Fibroblast of the aortic adventitia (primary cell): ENCODE results near the gene TEKT2. TPM values are rescaled to one million over a fixed set of nuclear protein-coding genes. Genes with fewer than 3 reads are reported as not detected.
A peak's percentile ranks its signal among the peaks of the same experiment; 100 is the strongest.

ENCODE experiments used
- DNase-seq: peaks from one replicate; pipeline ENCODE4 v3.0.0-alpha.2; 2010; ENCODE audit warnings: low read depth
- H3K4me3 ChIP-seq: 2 replicates; pipeline ENCODE4 v1.5.1; 2011; ENCODE audit warnings: low read depth, mild to moderate bottlenecking, control low read depth, low read length, moderate library complexity
- CTCF ChIP-seq: IDR thresholded peaks from 2 replicates; pipeline ENCODE4 v1.5.1; 2011; ENCODE audit warnings: mild to moderate bottlenecking, low read length, control low read depth, inconsistent platforms; ENCODE audit not compliant: insufficient read depth
- total RNA-seq: library from RNA; depleted of rRNA; stranded (reverse); fragments of >200 nt; gene quantifications from 2 replicates; pipeline ENCODE4 v1.2.3, GENCODE V29; 2012; ENCODE audit warnings: low replicate concordance

Gene TEKT2
- total RNA-seq, 1 donor = 0.18 TPM

- TF ChIP-seq CTCF = no peak
- no peak overlapping the region for H3K4me3 ChIP-seq
- DNase-seq = peak; percentile 37
Measured at GRCh38 chr1:36100376-36100775, 16.5 kb downstream of the TEKT2 start.

GRCh38 chr1:36101546-36101945 is 17.7 kb downstream of the TEKT2 start:
- no peak for DNase-seq
- no peak for TF ChIP-seq CTCF
- H3K4me3 ChIP-seq = no peak overlapping the region

DNA sequence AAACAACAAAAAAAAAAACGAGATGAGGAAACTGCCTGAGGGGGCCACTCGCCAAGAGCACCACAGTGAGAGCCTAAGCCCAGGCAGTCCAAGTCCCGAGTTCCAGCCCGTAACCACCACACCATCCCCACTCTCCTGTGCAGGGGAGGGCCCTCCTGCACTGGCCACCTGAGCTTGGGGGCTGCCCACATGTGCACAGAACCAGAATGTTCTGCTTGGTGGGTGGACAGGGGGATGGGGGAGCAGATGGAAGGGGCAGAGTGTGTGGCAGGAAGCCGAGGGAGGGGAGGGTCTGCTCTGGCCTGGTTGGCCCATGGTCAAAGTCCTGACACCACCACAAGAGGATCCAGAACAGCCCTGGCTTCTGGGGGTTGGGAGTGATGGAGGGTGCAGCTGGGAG is 22.4 kb downstream of the TEKT2 start:
- no peak overlapping the region for H3K4me3 ChIP-seq
- DNase-seq = no peak
- no peak for TF ChIP-seq CTCF

GRCh38 chr1:36107394-36107793 is 23.5 kb downstream of the TEKT2 start:
- no peak for TF ChIP-seq CTCF
- DNase-seq = peak; percentile 39

GRCh38 chr1:36108314-36108713 is 24.4 kb downstream of the TEKT2 start:
- H3K4me3 ChIP-seq = no peak overlapping the region
- DNase-seq = peak; percentile 21
- no peak for TF ChIP-seq CTCF

More at GRCh38 chr1:36107394-36107793, 23.5 kb downstream of the TEKT2 start:
- no peak overlapping the region for H3K4me3 ChIP-seq

GRCh38 chr1:36109041-36109679 is 25.3 kb downstream of the TEKT2 start:
- no peak overlapping the region for H3K4me3 ChIP-seq
- no peak for TF ChIP-seq CTCF
- DNase-seq = peak; percentile 55

DNA sequence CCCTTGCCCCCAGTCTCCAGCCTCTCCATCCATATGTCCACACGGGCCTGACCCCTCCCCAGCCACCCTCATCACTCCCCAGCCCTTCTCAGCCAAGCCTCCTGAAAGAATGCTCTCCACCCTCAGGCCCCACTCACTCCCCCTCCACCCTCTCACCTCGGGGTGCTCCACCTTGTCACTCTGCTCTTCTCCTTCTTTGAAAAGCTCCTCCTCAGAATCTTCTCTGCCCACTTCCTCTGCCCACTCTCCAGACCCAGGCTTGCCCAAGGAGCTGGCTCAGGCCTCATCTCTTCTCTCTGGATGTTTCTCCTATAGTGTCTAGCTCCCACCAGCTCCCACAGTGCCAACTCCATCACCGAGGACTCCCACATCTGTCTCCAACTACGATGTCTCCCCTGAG is 27.3 kb downstream of the TEKT2 start:
- TF ChIP-seq CTCF = no peak
- H3K4me3 ChIP-seq = no peak overlapping the region
- DNase-seq = no peak
